SU-DHL-6 (cell line): ENCODE results near the gene PTGR1.

Experiments used
- H2AFZ ChIP-seq: fragments of 200-600 bp; sonication (generic); 2 replicates; pipeline ENCODE4 v1.6.1; 2014; ENCODE audit warnings: low read depth, mild to moderate bottlenecking, moderate library complexity, mixed read lengths, antibody characterized with exemption, low read length; ENCODE audit not compliant: severe bottlenecking
- H3F3A ChIP-seq: fragments of 200-600 bp; shearing (Covaris generic); 2 replicates; pipeline ENCODE4 v1.6.0; 2016; ENCODE audit warnings: antibody characterized with exemption, mild to moderate bottlenecking; ENCODE audit not compliant: insufficient read depth
- H3K27ac ChIP-seq: fragments of 200-600 bp; sonication (generic); 2 replicates; pipeline ENCODE4 v1.5.1; 2016; ENCODE audit warnings: low read depth, mild to moderate bottlenecking, low read length, moderate library complexity, mixed read lengths
- H3K27me3 ChIP-seq: fragments of 200-600 bp; sonication (generic), shearing (Covaris generic); 2 replicates; pipeline ENCODE4 v1.6.0; 2014; ENCODE audit warnings: mild to moderate bottlenecking, low read length
- H3K36me3 ChIP-seq: fragments of 200-600 bp; sonication (generic); 2 replicates; pipeline ENCODE4 v1.6.1; 2014; ENCODE audit warnings: mild to moderate bottlenecking, low read length, mixed read lengths
- H3K4me2 ChIP-seq: fragments of 300-600, 200-600 bp; shearing (Covaris generic), sonication (generic); 2 replicates; pipeline ENCODE4 v1.6.0; 2014; ENCODE audit warnings: low read length, low read depth, mild to moderate bottlenecking; ENCODE audit not compliant: poor library complexity, severe bottlenecking
- H3K4me3 ChIP-seq: fragments of 200-600 bp; sonication (generic); 2 replicates; pipeline ENCODE4 v1.5.1; 2014; ENCODE audit warnings: antibody characterized with exemption, low read length, mild to moderate bottlenecking, mixed read lengths; ENCODE audit not compliant: insufficient read depth, poor library complexity, severe bottlenecking
- H3K79me2 ChIP-seq: fragments of 200-600 bp; sonication (generic); 2 replicates; pipeline ENCODE4 v1.6.1; 2014; ENCODE audit warnings: mild to moderate bottlenecking, low read length, moderate library complexity; ENCODE audit not compliant: insufficient read depth
- H3K9ac ChIP-seq: fragments of 200-600 bp; sonication (generic); 2 replicates; pipeline ENCODE4 v1.7.0; 2014; ENCODE audit warnings: mild to moderate bottlenecking, low read length
- H3K9me2 ChIP-seq: fragments of 200-600 bp; sonication (generic); replicated peaks from 2 replicates; pipeline ENCODE4 v1.6.1; 2014; ENCODE audit warnings: low read length; ENCODE audit not compliant: insufficient read depth
- H3K9me3 ChIP-seq: fragments of 200-600 bp; sonication (generic); 2 replicates; pipeline ENCODE4 v1.6.1; 2014; ENCODE audit warnings: low read length, mixed read lengths; ENCODE audit not compliant: insufficient read depth
- H4K20me1 ChIP-seq: fragments of 200-600 bp; sonication (generic); 2 replicates; pipeline ENCODE4 v1.6.1; 2014; ENCODE audit warnings: low read depth, mild to moderate bottlenecking, antibody characterized with exemption, low read length, moderate library complexity, mixed read lengths
- CTCF ChIP-seq: fragments of 200-600 bp; sonication (generic); IDR thresholded peaks from one replicate; pipeline ENCODE4 v1.5.1; 2017; ENCODE audit warnings: antibody characterized with exemption, mild to moderate bottlenecking, low read length, moderate library complexity; ENCODE audit not compliant: insufficient read depth, poor library complexity, severe bottlenecking
- EZH2phosphoT487 ChIP-seq: fragments of 200-600 bp; sonication (generic), shearing (Covaris generic); conservative IDR thresholded peaks from 2 replicates; pipeline ENCODE4 v1.6.1; 2018; ENCODE audit warnings: mild to moderate bottlenecking, antibody characterized with exemption, low read length, moderate library complexity, mixed read lengths

Gene PTGR1

GRCh38 chr9:111630182-111630963, 30.9 kb upstream of the PTGR1 start:
- H3K9ac ChIP-seq, result peak overlapping the region; percentile 77
- H3K79me2 ChIP-seq, result peaks cover 35% of the 10 kb centered on the region
- TF ChIP-seq EZH2phosphoT487 (no peak), CTCF (no peak)
- no peaks in the 10 kb centered on the region for H3K27me3 ChIP-seq
- no peaks in the 10 kb centered on the region for H3K9me2 ChIP-seq
- no peaks in the 10 kb centered on the region for H3K36me3 ChIP-seq
- no peaks in the 10 kb centered on the region for H3F3A ChIP-seq
- peak overlapping the region; percentile 97 for H2AFZ ChIP-seq
- peak overlapping the region; percentile 82 for H3K4me2 ChIP-seq
- H4K20me1 ChIP-seq, result no peaks in the 10 kb centered on the region; the same call in 1 of the 2 replicates
- peak overlapping the region; percentile 68 for H3K4me3 ChIP-seq
- H3K9me3 ChIP-seq, result no peaks in the 10 kb centered on the region
- 0 out of 2 replicates have a peak overlapping the region, but pooled peaks have one; percentile 34 for H3K27ac ChIP-seq

GRCh38 chr9:111628411-111628810, 29.0 kb upstream of the PTGR1 start:
- no peaks in the 10 kb centered on the region for H4K20me1 ChIP-seq
- H3K4me3 ChIP-seq, result no peak overlapping the region
- H3F3A ChIP-seq, result no peaks in the 10 kb centered on the region
- H3K9me3 ChIP-seq, result no peaks in the 10 kb centered on the region
- H3K36me3 ChIP-seq, result no peaks in the 10 kb centered on the region
- TF ChIP-seq EZH2phosphoT487 (no peak), CTCF (no peak)
- no peak overlapping the region for H3K27ac ChIP-seq
- no peak overlapping the region for H3K9ac ChIP-seq
- no peaks in the 10 kb centered on the region for H3K9me2 ChIP-seq
- no peaks in the 10 kb centered on the region for H3K27me3 ChIP-seq
- no peak overlapping the region for H3K4me2 ChIP-seq
- H3K79me2 ChIP-seq, result peaks cover 18% of the 10 kb centered on the region
- no peak overlapping the region for H2AFZ ChIP-seq

- Histone ChIP-seq H3K27ac (no peak overlapping the region), H3K27me3 (no peaks in the 10 kb centered on the region), H3K79me2 (peaks cover 10% of the 10 kb centered on the region), H3K9me3 (no peaks in the 10 kb centered on the region), H3K9ac (no peak overlapping the region), H3K4me2 (no peak overlapping the region), H3F3A (no peaks in the 10 kb centered on the region), H3K9me2 (no peaks in the 10 kb centered on the region), H3K36me3 (no peaks in the 10 kb centered on the region), H3K4me3 (no peak overlapping the region), H2AFZ (no peak overlapping the region), H4K20me1 (no peaks in the 10 kb centered on the region)
- no peak for TF ChIP-seq CTCF
- TF ChIP-seq EZH2phosphoT487, result no peak
These were observed 28.0 kb upstream of the PTGR1 start for GRCh38 chr9:111627260-111627963.
